ENCODE measurements around the gene HLA-DMB. TPM values are rescaled to one million over a fixed set of nuclear protein-coding genes. Genes with fewer than 3 reads are reported as not detected.
A peak's percentile ranks its signal among the peaks of the same experiment; 100 is the strongest.

HLA-DMB gene
- total RNA-seq, 2 donors from 2014 or later = 7.3 to 15.2 TPM

- no peaks in the 10 kb centered on the region for H3K9me3 ChIP-seq
- 81% methylated on average over 12 of the region's 12 CpGs for WGBS
- intact Hi-C loops (cut with DNase I) = loop anchor here (5.0 to 10.0 kb wide), 2 partner anchors 93 to 435 kb away; partner anchors contain the start of genes CUTA and PHF1
- H3K4me3 ChIP-seq = no peak overlapping the region
- no peaks in the 10 kb centered on the region for H3K27me3 ChIP-seq (replicated peaks; ENCODE audit: insufficient read depth)
- no peak for DNase-seq (ENCODE audit: low spot score)
- H3K4me1 ChIP-seq (replicated peaks) = peaks cover 31% of the 10 kb centered on the region
- TF ChIP-seq CTCF (IDR thresholded peaks at IDR 0.05) = no peak
- TF ChIP-seq POLR2AphosphoS5 (IDR thresholded peaks at IDR 0.05) = no peak
- no peak for TF ChIP-seq POLR2A (IDR thresholded peaks at IDR 0.05)
- peaks cover 32 to 68% of the 10 kb centered on the region in 2 donors for H3K36me3 ChIP-seq
- H3K27ac ChIP-seq = no peak overlapping the region
Observed at GRCh38 chr6:32979720-32980487, 39.1 kb upstream of the HLA-DMB start.

- peaks cover 32 to 73% of the 10 kb centered on the region in 2 donors for H3K36me3 ChIP-seq
- intact Hi-C loops (cut with DNase I) = loop anchor here (10.0 kb wide), 1 partner anchor 437 kb away; the partner anchor contains the start of genes CUTA and PHF1
Observed at GRCh38 chr6:32977953-32978324, 37.1 kb upstream of the HLA-DMB start.

GRCh38 chr6:32977272-32977952 is 36.6 kb upstream of the HLA-DMB start:
- Histone ChIP-seq H3K4me1 (replicated peaks) (peaks cover 23% of the 10 kb centered on the region), H3K36me3 (peaks cover 35 to 78% of the 10 kb centered on the region in 2 donors), H3K27me3 (replicated peaks; ENCODE audit: insufficient read depth) (no peaks in the 10 kb centered on the region), H3K9me3 (no peaks in the 10 kb centered on the region), H3K27ac (no peak overlapping the region), H3K4me3 (no peak overlapping the region)
- TF ChIP-seq POLR2AphosphoS5 (IDR thresholded peaks at IDR 0.05) = no peak
- no peak for TF ChIP-seq POLR2A (IDR thresholded peaks at IDR 0.05)
- TF ChIP-seq CTCF (IDR thresholded peaks at IDR 0.05) = no peak
- DNase-seq (ENCODE audit: low spot score) = no peak
- intact Hi-C loops (cut with DNase I) = loop anchor here (10.0 kb wide), 1 partner anchor 437 kb away; the partner anchor contains the start of genes CUTA and PHF1
- WGBS = 63% methylated on average over 10 of the region's 10 CpGs

More at GRCh38 chr6:32977953-32978324, 37.1 kb upstream of the HLA-DMB start:
- H3K27ac ChIP-seq = no peak overlapping the region
- DNase-seq (ENCODE audit: low spot score) = no peak
- no peaks in the 10 kb centered on the region for H3K27me3 ChIP-seq (replicated peaks; ENCODE audit: insufficient read depth)
- TF ChIP-seq POLR2A (IDR thresholded peaks at IDR 0.05) (no peak), CTCF (IDR thresholded peaks at IDR 0.05) (no peak), POLR2AphosphoS5 (IDR thresholded peaks at IDR 0.05) (no peak)
- H3K4me3 ChIP-seq = no peak overlapping the region
- H3K4me1 ChIP-seq (replicated peaks) = peaks cover 23% of the 10 kb centered on the region
- WGBS = 50% methylated on average over 7 of the region's 7 CpGs
- H3K9me3 ChIP-seq = no peaks in the 10 kb centered on the region

- no peaks in the 10 kb centered on the region for H3K9me3 ChIP-seq
- no peaks in the 10 kb centered on the region for H3K27me3 ChIP-seq (replicated peaks; ENCODE audit: insufficient read depth)
- H3K27ac ChIP-seq = no peak overlapping the region
- H3K4me1 ChIP-seq (replicated peaks) = peaks cover 23% of the 10 kb centered on the region
- 70% methylated on average over 7 of the region's 7 CpGs for WGBS
- no peak for DNase-seq (ENCODE audit: low spot score)
- no peak for TF ChIP-seq POLR2A (IDR thresholded peaks at IDR 0.05)
- no peak overlapping the region for H3K4me3 ChIP-seq
- peaks cover 35 to 76% of the 10 kb centered on the region in 2 donors for H3K36me3 ChIP-seq
- intact Hi-C loops (cut with DNase I) = loop anchor here (10.0 kb wide), 1 partner anchor 438 kb away; the partner anchor contains the start of genes CUTA and PHF1
Observed at GRCh38 chr6:32976334-32977069, 35.7 kb upstream of the HLA-DMB start.

- intact Hi-C loops (cut with DNase I) = loop anchor here (10.0 kb wide), 1 partner anchor 439 kb away; the partner anchor contains the start of genes CUTA and PHF1
- H3K4me1 ChIP-seq (replicated peaks) = peaks cover 23% of the 10 kb centered on the region
- H3K36me3 ChIP-seq = peaks cover 34 to 70% of the 10 kb centered on the region in 2 donors
- no peaks in the 10 kb centered on the region for H3K27me3 ChIP-seq (replicated peaks; ENCODE audit: insufficient read depth)
- TF ChIP-seq POLR2AphosphoS5 (IDR thresholded peaks at IDR 0.05) (no peak), CTCF (IDR thresholded peaks at IDR 0.05) (no peak), POLR2A (IDR thresholded peaks at IDR 0.05) (no peak)
- DNase-seq (ENCODE audit: low spot score) = no peak
- WGBS = 50% methylated on average over 2 of the region's 2 CpGs
- no peaks in the 10 kb centered on the region for H3K9me3 ChIP-seq
- H3K4me3 ChIP-seq = peak overlapping the region in 1 of 2 donors; percentile 66
- no peak overlapping the region for H3K27ac ChIP-seq
Observed at GRCh38 chr6:32975886-32976285, 35.1 kb upstream of the HLA-DMB start.
